HL-60 (cell line): ENCODE measurements around the gene CDS2.

ENCODE experiments used
- CTCF ChIP-seq: IDR thresholded peaks from one replicate; pipeline ENCODE4 v1.5.1; 2011; ENCODE audit warnings: low read length, control low read depth, inconsistent platforms; ENCODE audit not compliant: insufficient read depth
- GABPA ChIP-seq: IDR thresholded peaks from 2 replicates; pipeline ENCODE4 v1.6.1; 2012; ENCODE audit warnings: low read depth
- POLR2AphosphoS5 ChIP-seq: IDR thresholded peaks from 2 replicates; pipeline ENCODE4 v1.6.1; 2012; ENCODE audit warnings: low read depth
- REST ChIP-seq: IDR thresholded peaks from 2 replicates; pipeline ENCODE4 v1.6.1; 2012; ENCODE audit warnings: low read depth; ENCODE audit not compliant: insufficient replicate concordance

DNA sequence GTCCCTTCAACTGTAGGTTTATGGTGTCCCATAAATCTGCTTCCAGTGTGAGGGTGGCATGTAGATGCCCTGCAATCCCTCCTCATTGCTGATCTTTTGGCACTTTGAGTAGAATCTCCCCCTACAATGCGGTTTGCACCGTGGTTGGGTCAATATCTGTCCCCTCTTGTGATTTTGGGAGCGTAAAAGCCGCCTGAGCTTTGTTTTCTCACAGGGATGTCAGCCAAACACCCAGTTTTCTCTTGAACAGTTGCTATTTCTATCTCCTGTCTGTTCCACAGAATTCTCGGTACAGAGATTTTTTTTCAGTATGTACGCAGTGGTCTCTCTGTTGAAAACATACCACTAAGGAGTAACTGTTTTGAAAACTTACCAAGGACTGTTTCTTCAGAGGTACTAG is 21.8 kb downstream of the CDS2 start:
- TF ChIP-seq CTCF, result no peak
- TF ChIP-seq POLR2AphosphoS5, result no peak
- TF ChIP-seq GABPA, result no peak
- TF ChIP-seq REST, result no peak
